Ascending aorta (tissue), 2 donors: ENCODE results near the gene MRPL44. TPM values are rescaled to one million over a fixed set of nuclear protein-coding genes. Genes with fewer than 3 reads are reported as not detected.

Experiments
- DNase-seq, 2 donors: peaks; one replicate each; pipeline ENCODE4 v3.0.0-alpha.2; 2019; ENCODE audit warnings: low spot score in 2 of 2
- H3K27ac ChIP-seq, 2 donors: fragments of 200-600 bp; sonication (generic); one replicate each; pipeline ENCODE4 v1.5.1; 2016 to 2017; ENCODE audit warnings: mild to moderate bottlenecking in 1 of 2
- H3K27me3 ChIP-seq: fragments of 200-600 bp; sonication (generic); one replicate; pipeline ENCODE4 v1.5.1; 2017
- H3K36me3 ChIP-seq, 2 donors: fragments of 200-600 bp; sonication (generic); one replicate each; pipeline ENCODE4 v1.5.1; 2016
- H3K4me1 ChIP-seq, 2 donors: fragments of 200-600 bp; sonication (generic); one replicate each; pipeline ENCODE4 v1.5.1; 2016 to 2017; ENCODE audit warnings: mild to moderate bottlenecking in 1 of 2
- H3K4me3 ChIP-seq, 2 donors: fragments of 200-600 bp; sonication (generic); one replicate each; pipeline ENCODE4 v1.5.1; 2016 to 2017; ENCODE audit warnings: mild to moderate bottlenecking in 1 of 2
- H3K9me3 ChIP-seq, 2 donors: fragments of 200-600 bp; sonication (generic); one replicate each; pipeline ENCODE4 v1.5.1; 2016
- intact Hi-C: fragments of 100-400 bp; cut with DNase I; formaldehyde crosslinking; loops from one replicate; pipeline ENCODE4 v1.15.1; 2023
- total RNA-seq: library from RNA; depleted of rRNA; stranded (reverse); fragments of >200 nt; gene quantifications from one replicate; pipeline ENCODE4 v1.1.0, GENCODE V29; 2016
- TF ChIP-seq, protein P1 (sequence below), 3 experiments: fragments of 200-600 bp in 2 of 3; fragments of 450-650 bp in 1 of 3; sonication (generic) in 2 of 3; IDR thresholded peaks; one replicate each; pipeline ENCODE4 v1.5.1; 2016 to 2019; ENCODE audit warnings: antibody characterized with exemption in 3 of 3, mild to moderate bottlenecking in 1 of 3, moderate library complexity in 1 of 3

The MRPL44 gene
- total RNA-seq, 1 donor from 2014 or later = 3.8 TPM

- no peak overlapping the region for H3K4me3 ChIP-seq
- H3K4me1 ChIP-seq = no peaks in the 10 kb centered on the region
- H3K36me3 ChIP-seq = no peaks in the 10 kb centered on the region
- TF ChIP-seq, protein P1, sequence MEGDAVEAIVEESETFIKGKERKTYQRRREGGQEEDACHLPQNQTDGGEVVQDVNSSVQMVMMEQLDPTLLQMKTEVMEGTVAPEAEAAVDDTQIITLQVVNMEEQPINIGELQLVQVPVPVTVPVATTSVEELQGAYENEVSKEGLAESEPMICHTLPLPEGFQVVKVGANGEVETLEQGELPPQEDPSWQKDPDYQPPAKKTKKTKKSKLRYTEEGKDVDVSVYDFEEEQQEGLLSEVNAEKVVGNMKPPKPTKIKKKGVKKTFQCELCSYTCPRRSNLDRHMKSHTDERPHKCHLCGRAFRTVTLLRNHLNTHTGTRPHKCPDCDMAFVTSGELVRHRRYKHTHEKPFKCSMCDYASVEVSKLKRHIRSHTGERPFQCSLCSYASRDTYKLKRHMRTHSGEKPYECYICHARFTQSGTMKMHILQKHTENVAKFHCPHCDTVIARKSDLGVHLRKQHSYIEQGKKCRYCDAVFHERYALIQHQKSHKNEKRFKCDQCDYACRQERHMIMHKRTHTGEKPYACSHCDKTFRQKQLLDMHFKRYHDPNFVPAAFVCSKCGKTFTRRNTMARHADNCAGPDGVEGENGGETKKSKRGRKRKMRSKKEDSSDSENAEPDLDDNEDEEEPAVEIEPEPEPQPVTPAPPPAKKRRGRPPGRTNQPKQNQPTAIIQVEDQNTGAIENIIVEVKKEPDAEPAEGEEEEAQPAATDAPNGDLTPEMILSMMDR (IDR thresholded peaks at IDR 0.05) = no peak
- H3K9me3 ChIP-seq = no peaks in the 10 kb centered on the region
- intact Hi-C loops = no loop called here
- no peak overlapping the region for H3K27ac ChIP-seq
- no peak for DNase-seq
- H3K27me3 ChIP-seq = no peaks in the 10 kb centered on the region
Observed at GRCh38 chr2:223978451-223978850, 21.2 kb downstream of the MRPL44 start.

DNA sequence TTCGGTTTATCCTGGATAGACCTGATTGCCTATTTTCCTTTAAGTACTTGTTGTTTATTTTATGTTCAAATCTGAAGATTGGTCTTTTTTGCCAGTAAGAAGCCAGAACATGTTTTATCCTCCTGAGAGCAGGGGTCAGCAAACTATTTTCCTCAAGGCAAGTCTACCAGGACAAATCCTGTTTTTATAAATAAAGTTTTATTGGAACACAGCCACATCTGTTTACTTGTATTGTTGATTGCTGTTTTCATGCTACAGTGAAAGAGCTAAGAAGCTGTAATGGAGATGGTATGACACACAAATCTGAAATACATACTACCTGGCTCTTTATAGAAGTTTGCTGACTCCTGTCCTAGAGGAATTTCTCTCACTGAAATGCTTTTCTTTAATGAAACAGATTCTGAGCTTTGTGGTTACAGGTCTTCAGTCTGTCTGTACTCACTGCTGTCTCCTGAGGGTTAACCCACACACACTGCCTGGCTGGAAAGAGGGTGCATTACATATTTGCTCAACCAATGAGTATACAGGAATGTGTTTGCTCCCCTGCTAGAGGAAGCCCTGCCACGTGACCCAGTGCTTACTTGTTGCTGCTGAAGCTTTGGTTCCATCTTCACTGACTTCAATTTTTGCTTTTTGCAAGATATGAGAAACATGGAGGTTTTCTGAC lies 22.6 kb downstream of the MRPL44 start:
- Histone ChIP-seq H3K4me3 (no peak overlapping the region), H3K4me1 (no peaks in the 10 kb centered on the region), H3K27ac (no peak overlapping the region), H3K36me3 (no peaks in the 10 kb centered on the region), H3K9me3 (no peaks in the 10 kb centered on the region), H3K27me3 (no peaks in the 10 kb centered on the region)
- intact Hi-C loops = no loop called here
- DNase-seq = no peak
- TF ChIP-seq, protein P1 (IDR thresholded peaks at IDR 0.05) = no peak

- no peak overlapping the region for H3K4me3 ChIP-seq
- H3K9me3 ChIP-seq = no peaks in the 10 kb centered on the region
- no peak for DNase-seq
- H3K27ac ChIP-seq = no peak overlapping the region
- intact Hi-C loops = no loop called here
- H3K36me3 ChIP-seq = no peaks in the 10 kb centered on the region
- TF ChIP-seq, protein P1 (IDR thresholded peaks at IDR 0.05) = no peak
- no peaks in the 10 kb centered on the region for H3K4me1 ChIP-seq
- no peaks in the 10 kb centered on the region for H3K27me3 ChIP-seq
Observed at GRCh38 chr2:223980397-223980735, 23.1 kb downstream of the MRPL44 start.

DNA sequence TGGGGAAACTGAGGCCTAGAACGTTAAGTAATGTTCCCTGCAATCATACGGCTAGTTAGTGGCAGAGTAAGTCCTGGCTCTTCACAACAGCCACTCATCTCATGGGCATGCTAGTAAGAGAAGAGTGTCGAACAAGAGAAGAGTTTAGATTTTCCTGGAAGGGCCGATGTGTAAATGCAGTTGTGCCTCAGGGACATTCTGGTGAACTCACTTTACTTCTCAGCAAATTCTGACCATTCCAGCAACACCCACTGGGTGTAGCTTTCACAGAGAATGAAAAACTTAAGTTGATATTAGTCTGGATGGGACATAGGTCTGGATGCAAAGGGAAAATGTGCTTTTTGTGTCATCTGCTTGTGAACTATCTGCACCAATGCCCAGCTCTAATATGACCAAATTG lies 23.5 kb downstream of the MRPL44 start:
- H3K9me3 ChIP-seq = no peaks in the 10 kb centered on the region
- no peaks in the 10 kb centered on the region for H3K36me3 ChIP-seq
- no peak overlapping the region for H3K4me3 ChIP-seq
- DNase-seq = no peak
- H3K27me3 ChIP-seq = no peaks in the 10 kb centered on the region
- H3K4me1 ChIP-seq = no peaks in the 10 kb centered on the region
- no peak overlapping the region for H3K27ac ChIP-seq
- intact Hi-C loops = no loop called here
- TF ChIP-seq, protein P1 (IDR thresholded peaks at IDR 0.05) = no peak

GRCh38 chr2:223981241-223981640 lies 24.0 kb downstream of the MRPL44 start:
- intact Hi-C loops = no loop called here
- Histone ChIP-seq H3K27me3 (no peaks in the 10 kb centered on the region), H3K4me3 (no peak overlapping the region), H3K4me1 (no peaks in the 10 kb centered on the region), H3K27ac (no peak overlapping the region), H3K9me3 (no peaks in the 10 kb centered on the region), H3K36me3 (no peaks in the 10 kb centered on the region)
- TF ChIP-seq, protein P1 (IDR thresholded peaks at IDR 0.05) = no peak
- DNase-seq = no peak
